ENCODE results near the gene BTBD9. TPM values are rescaled to one million over a fixed set of nuclear protein-coding genes. Genes with fewer than 3 reads are reported as not detected.
"Not testable (repeated sequence)": the region's sequence is repeated elsewhere in the genome, so short reads cannot be mapped to it uniquely, and the experiment has no call there.

BTBD9 gene
- total and polyA plus RNA-seq, 2 experiments from 2014 or later, result 10.0 to 13.7 TPM

DNA sequence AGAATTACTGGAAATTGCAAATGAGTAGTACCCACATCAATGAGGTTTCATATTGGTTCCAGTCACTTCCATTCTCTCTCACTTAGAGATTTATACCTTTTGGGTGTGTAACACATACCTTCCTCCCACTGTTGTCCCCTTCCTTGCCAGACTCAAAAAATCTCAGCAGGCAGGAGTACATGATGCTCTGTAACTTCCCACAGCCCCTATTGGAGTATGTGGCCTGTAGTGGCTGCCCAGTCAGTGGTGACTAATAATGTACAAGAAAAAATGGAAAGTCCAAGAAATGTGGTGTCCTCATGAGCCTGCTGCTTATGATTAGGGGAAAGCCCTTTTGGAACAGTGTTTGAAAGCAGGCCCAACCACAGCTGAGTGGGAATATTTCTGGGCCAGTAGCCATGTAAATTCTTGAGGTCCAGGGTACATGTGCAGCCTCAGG is 508.2 kb downstream of the BTBD9 start:
- H3K27me3 ChIP-seq (replicated peaks; ENCODE audit: insufficient read depth), result no peaks in the 10 kb centered on the region
- in situ Hi-C loops (cut with MboI), result no loop called here
- DNase-seq, result peak; percentile 96
- no peaks in the 10 kb centered on the region for H3K36me3 ChIP-seq (ENCODE audit: low read depth)
- peak overlapping the region; percentile 22; the same call in 1 of the 2 replicates for H3K9ac ChIP-seq
- peak overlapping the region; percentile 69 for H3K27ac ChIP-seq
- peaks cover 12% of the 10 kb centered on the region for H3K4me1 ChIP-seq (ENCODE audit: insufficient read depth)
- H3K9me3 ChIP-seq (ENCODE audit: low read depth), result no peaks in the 10 kb centered on the region
- H3K4me3 ChIP-seq, result no peak overlapping the region
- peak overlapping the region; percentile 37 for H3K4me2 ChIP-seq (ENCODE audit: unreplicated experiment)
- peaks cover 48% of the 10 kb centered on the region for H4K20me1 ChIP-seq (ENCODE audit: insufficient read depth)
- H3K9me2 ChIP-seq (ENCODE audit: insufficient read depth), result no peaks in the 10 kb centered on the region
- peaks cover 88% of the 10 kb centered on the region for H3K79me2 ChIP-seq (ENCODE audit: insufficient read depth)
- H2AFZ ChIP-seq, result no peak overlapping the region
- TF ChIP-seq EZH2 (IDR thresholded peaks at IDR 0.05; ENCODE audit: insufficient read depth, poor library complexity, severe bottlenecking) (no peak), EZH2phosphoT487 (IDR thresholded peaks at IDR 0.05; ENCODE audit: insufficient read depth, low read depth) (no peak)
- H3F3A ChIP-seq (ENCODE audit: insufficient read depth), result peaks cover 31% of the 10 kb centered on the region

GRCh38 chr6:38127284-38127683 is 512.4 kb downstream of the BTBD9 start:
- H3K9me2 ChIP-seq (ENCODE audit: insufficient read depth), result no peaks in the 10 kb centered on the region
- H3K4me2 ChIP-seq (ENCODE audit: unreplicated experiment), result no peak overlapping the region
- no peak overlapping the region for H2AFZ ChIP-seq
- H3K4me1 ChIP-seq (ENCODE audit: insufficient read depth), result peaks cover 12% of the 10 kb centered on the region
- 92% methylated on average over 4 of the region's 4 CpGs for whole genome bisulfite sequencing, 2 experiments (ENCODE audit: low coverage in 1 of 2, low lambda C conversion rate in 2 of 2, missing lambda C conversion rate in 2 of 2)
- no peak overlapping the region for H3K27ac ChIP-seq
- no peak for DNase-seq
- TF ChIP-seq EZH2 (IDR thresholded peaks at IDR 0.05; ENCODE audit: insufficient read depth, poor library complexity, severe bottlenecking) (no peak), EZH2phosphoT487 (IDR thresholded peaks at IDR 0.05; ENCODE audit: insufficient read depth, low read depth) (no peak)
- H3K9ac ChIP-seq, result no peak overlapping the region
- peaks cover 82% of the 10 kb centered on the region for H3K79me2 ChIP-seq (ENCODE audit: insufficient read depth)
- no peaks in the 10 kb centered on the region for H3K36me3 ChIP-seq (ENCODE audit: low read depth)
- H3F3A ChIP-seq (ENCODE audit: insufficient read depth), result peaks cover 20% of the 10 kb centered on the region
- H4K20me1 ChIP-seq (ENCODE audit: insufficient read depth), result peaks cover 42% of the 10 kb centered on the region; the same call in 1 of the 2 replicates
- in situ Hi-C loops (cut with MboI), result no loop called here
- H3K9me3 ChIP-seq (ENCODE audit: low read depth), result no peaks in the 10 kb centered on the region
- no peaks in the 10 kb centered on the region for H3K27me3 ChIP-seq (replicated peaks; ENCODE audit: insufficient read depth)
- H3K4me3 ChIP-seq, result no peak overlapping the region

DNA sequence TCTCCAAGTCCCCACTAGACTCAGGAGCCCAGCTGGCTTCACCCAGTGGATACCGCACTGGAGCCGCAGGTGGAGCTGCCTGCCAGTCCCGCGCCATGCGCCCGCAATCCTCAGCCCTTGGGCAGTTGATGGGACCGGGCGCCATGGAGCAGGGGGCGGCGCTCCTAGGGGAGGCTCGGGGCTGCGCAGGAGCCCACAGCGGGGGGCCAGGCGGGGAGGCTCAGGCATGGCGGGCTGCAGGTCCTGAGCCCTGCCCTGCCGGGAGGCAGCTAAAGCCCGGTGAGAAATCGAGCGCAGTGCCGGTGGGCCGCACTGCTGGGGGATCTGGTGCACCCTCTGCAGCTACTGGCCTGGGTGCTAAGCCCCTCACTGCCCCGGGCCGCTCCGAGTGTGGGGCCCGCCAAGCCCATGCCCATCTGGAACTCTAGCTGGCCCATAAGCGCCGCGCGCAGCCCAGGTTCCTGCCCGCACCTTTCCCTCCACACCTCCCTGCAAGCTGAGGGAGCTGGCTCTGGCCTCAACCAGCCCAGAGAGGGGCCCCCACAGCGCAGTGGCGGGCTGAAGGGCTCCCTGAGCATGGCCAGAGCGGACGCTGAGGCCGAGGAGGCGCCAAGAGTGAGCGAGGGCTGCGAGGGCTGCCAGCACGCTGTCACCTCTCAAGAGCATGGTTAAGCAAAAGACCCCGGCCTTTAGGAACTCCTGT is 515.4 kb downstream of the BTBD9 start:
- Histone ChIP-seq H4K20me1 (ENCODE audit: insufficient read depth) (0 out of 2 replicates have a peak, but pooled peaks cover 17% of the 10 kb centered on the region), H3K79me2 (ENCODE audit: insufficient read depth) (peaks cover 78% of the 10 kb centered on the region)
- H3K27ac ChIP-seq; H3F3A ChIP-seq (ENCODE audit: insufficient read depth); H2AFZ ChIP-seq; H3K9ac ChIP-seq; H3K9me2 ChIP-seq (ENCODE audit: insufficient read depth); H3K4me1 ChIP-seq (ENCODE audit: insufficient read depth); DNase-seq; H3K9me3 ChIP-seq (ENCODE audit: low read depth); H3K4me2 ChIP-seq (ENCODE audit: unreplicated experiment); in situ Hi-C loops (cut with MboI); H3K36me3 ChIP-seq (ENCODE audit: low read depth); H3K27me3 ChIP-seq (replicated peaks; ENCODE audit: insufficient read depth); H3K4me3 ChIP-seq: not testable (repeated sequence)
- WGBS, 2 experiments (ENCODE audit: low coverage in 1 of 2, low lambda C conversion rate in 2 of 2, missing lambda C conversion rate in 2 of 2), result 95% methylated on average over 30 to 31 of the region's 40 CpGs

- in situ Hi-C loops (cut with MboI), result no loop called here
- no peak overlapping the region for H2AFZ ChIP-seq
- no peak for TF ChIP-seq EZH2phosphoT487 (IDR thresholded peaks at IDR 0.05; ENCODE audit: insufficient read depth, low read depth)
- no peak for TF ChIP-seq EZH2 (IDR thresholded peaks at IDR 0.05; ENCODE audit: insufficient read depth, poor library complexity, severe bottlenecking)
- H3K4me1 ChIP-seq (ENCODE audit: insufficient read depth), result peaks cover 11% of the 10 kb centered on the region
- no peak overlapping the region for H3K4me3 ChIP-seq
- H3F3A ChIP-seq (ENCODE audit: insufficient read depth), result 0 out of 2 replicates have a peak, but pooled peaks cover 12% of the 10 kb centered on the region
- H3K9ac ChIP-seq, result no peak overlapping the region
- H3K79me2 ChIP-seq (ENCODE audit: insufficient read depth), result peaks cover 66% of the 10 kb centered on the region
- H3K9me3 ChIP-seq (ENCODE audit: low read depth), result no peaks in the 10 kb centered on the region
- DNase-seq, result no peak
- no peak overlapping the region for H3K4me2 ChIP-seq (ENCODE audit: unreplicated experiment)
- H3K36me3 ChIP-seq (ENCODE audit: low read depth), result 0 out of 2 replicates have a peak, but pooled peaks cover 2% of the 10 kb centered on the region
- H3K27me3 ChIP-seq (replicated peaks; ENCODE audit: insufficient read depth), result no peaks in the 10 kb centered on the region
- H3K27ac ChIP-seq, result no peak overlapping the region
- 42 to 54% methylated on average over 6 of the region's 6 CpGs for WGBS, 2 experiments (ENCODE audit: low coverage in 1 of 2, low lambda C conversion rate in 2 of 2, missing lambda C conversion rate in 2 of 2)
- H4K20me1 ChIP-seq (ENCODE audit: insufficient read depth), result no peaks in the 10 kb centered on the region
- no peaks in the 10 kb centered on the region for H3K9me2 ChIP-seq (ENCODE audit: insufficient read depth)
Observed at GRCh38 chr6:38119516-38119915, 520.2 kb downstream of the BTBD9 start.

Measured in GM23248 (cell line).